Activated CD8-positive, alpha-beta T cell treated with anti-CD3 and anti-CD28 coated beads for 36 hours (primary cell): ENCODE measurements around the gene DLG5. TPM values are rescaled to one million over a fixed set of nuclear protein-coding genes. Genes with fewer than 3 reads are reported as not detected.

Experiments
- ATAC-seq: fragments of 200-7000 bp; cut with Tn5 transposase; one replicate; pipeline ENCODE4 v1.10.0; 2021; ENCODE audit warnings: mild to moderate bottlenecking, moderate library complexity
- CTCF ChIA-PET: fragments of 350-600 bp; sonication (Branson Sonifier 250); formaldehyde crosslinking; loops from one replicate; lab custom pipeline; 2021; ENCODE audit warnings: antibody characterized with exemption; lab: Charles Lee
- POLR2A ChIA-PET: fragments of 350-600 bp; sonication (Branson Sonifier 250); formaldehyde crosslinking; loops from one replicate; lab custom pipeline; 2021; ENCODE audit warnings: antibody characterized with exemption; lab: Charles Lee
- DNase-seq: peaks from one replicate; pipeline ENCODE4 v3.0.0-alpha.2; 2020
- H3K27ac Mint-ChIP-seq: one replicate; pipeline ENCODE4 v1.8.0; 2021; ENCODE audit warnings: mild to moderate bottlenecking, mixed read lengths
- H3K27me3 Mint-ChIP-seq: one replicate; pipeline ENCODE4 v1.8.0; 2021; ENCODE audit warnings: mixed read lengths
- H3K36me3 Mint-ChIP-seq: one replicate; pipeline ENCODE4 v1.8.0; 2021; ENCODE audit warnings: low read depth, mixed read lengths
- H3K4me1 Mint-ChIP-seq: one replicate; pipeline ENCODE4 v1.8.0; 2021; ENCODE audit warnings: low read depth, mixed read lengths
- H3K4me3 Mint-ChIP-seq: one replicate; pipeline ENCODE4 v1.8.0; 2021; ENCODE audit warnings: mild to moderate bottlenecking, moderate library complexity, mixed read lengths
- H3K9me3 Mint-ChIP-seq: one replicate; pipeline ENCODE4 v1.8.0; 2021; ENCODE audit warnings: mixed read lengths
- CTCF ChIP-seq: fragments of 200-600 bp; IDR thresholded peaks from one replicate; pipeline ENCODE4 v1.8.0; 2022; ENCODE audit warnings: antibody characterized with exemption, mild to moderate bottlenecking
- intact Hi-C: fragments of 100-400 bp; cut with micrococcal nuclease; formaldehyde crosslinking; loops from one replicate; pipeline ENCODE4 v1.10.0; 2022
- total RNA-seq, 2 experiments: library from RNA; stranded (reverse); gene quantifications; one replicate each; pipeline ENCODE4 v1.2.3, GENCODE V29; 2021

DLG5 gene
- total RNA-seq, 2 experiments from 2014 or later, result 2.7 to 4.8 TPM

GRCh38 chr10:77857272-77857671 lies 69.3 kb downstream of the DLG5 start:
- no peak overlapping the region for H3K27ac Mint-ChIP-seq
- intact Hi-C loops, result no loop called here
- no peaks in the 10 kb centered on the region for H3K36me3 Mint-ChIP-seq
- ChIA-PET POLR2A (no interaction called here), CTCF (interaction anchor here (1.4 kb wide), 1 partner anchor 10 kb away, joined by 3 read pairs; no protein-coding TSS in a partner anchor)
- no peak overlapping the region for H3K4me3 Mint-ChIP-seq
- DNase-seq, result no peak
- TF ChIP-seq CTCF, result no peak
- no peaks in the 10 kb centered on the region for H3K27me3 Mint-ChIP-seq
- no peaks in the 10 kb centered on the region for H3K9me3 Mint-ChIP-seq
- ATAC-seq, result no peak
- no peaks in the 10 kb centered on the region for H3K4me1 Mint-ChIP-seq

- no peak for ATAC-seq
- Mint-ChIP-seq H3K9me3 (no peaks in the 10 kb centered on the region), H3K4me3 (no peak overlapping the region), H3K36me3 (no peaks in the 10 kb centered on the region), H3K27me3 (no peaks in the 10 kb centered on the region), H3K27ac (no peak overlapping the region), H3K4me1 (no peaks in the 10 kb centered on the region)
- POLR2A ChIA-PET, result no interaction called here
- no peak for TF ChIP-seq CTCF
- intact Hi-C loops, result no loop called here
- CTCF ChIA-PET, result interaction anchor here (1.4 kb wide), 1 partner anchor 9 kb away, joined by 3 read pairs; no protein-coding TSS in a partner anchor
- no peak for DNase-seq
Observed at GRCh38 chr10:77856566-77856965, 70.0 kb downstream of the DLG5 start.

DNA sequence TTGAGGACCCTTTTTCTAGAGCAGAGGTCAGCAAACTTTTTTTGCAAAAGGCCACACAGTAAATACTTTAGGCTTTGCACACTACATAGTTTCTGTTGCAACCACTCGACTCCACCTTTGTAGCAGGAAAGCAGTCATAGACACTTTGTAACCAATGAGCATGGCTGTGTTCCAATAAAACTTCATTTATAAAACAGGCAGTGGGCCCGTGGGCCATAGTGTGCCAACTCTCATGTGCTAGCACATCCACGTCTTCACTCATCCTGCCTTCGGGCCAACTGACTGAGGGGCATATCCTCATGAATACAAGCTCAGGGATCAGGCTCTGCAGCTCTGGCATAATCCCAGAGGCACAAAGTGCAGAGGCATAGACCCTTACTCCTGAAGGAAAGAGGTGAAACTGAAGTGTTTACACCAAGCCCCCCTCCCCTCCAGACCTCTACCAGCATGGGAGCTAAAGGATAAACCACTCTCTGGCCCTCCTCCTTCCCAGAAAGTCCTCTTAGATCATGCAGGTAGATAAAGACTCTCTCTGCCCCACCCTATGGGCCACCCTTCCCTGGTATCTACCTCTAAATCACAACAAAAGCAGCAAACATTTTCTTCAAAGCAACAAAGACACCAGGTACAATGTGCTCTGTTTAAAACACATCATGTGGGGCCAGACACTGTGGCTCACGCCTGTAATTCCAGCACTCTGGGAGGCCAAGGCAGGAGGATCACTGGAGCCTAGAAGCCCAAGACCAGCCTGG lies 71.0 kb downstream of the DLG5 start:
- Mint-ChIP-seq H3K4me3 (no peak overlapping the region), H3K9me3 (no peaks in the 10 kb centered on the region)
- intact Hi-C loops, result no loop called here

GRCh38 chr10:77854115-77854514 lies 72.4 kb downstream of the DLG5 start:
- POLR2A ChIA-PET, result no interaction called here
- no peaks in the 10 kb centered on the region for H3K9me3 Mint-ChIP-seq
- CTCF ChIA-PET, result no interaction called here
- ATAC-seq (no peak), DNase-seq (no peak)
- H3K27me3 Mint-ChIP-seq, result no peaks in the 10 kb centered on the region
- no peaks in the 10 kb centered on the region for H3K36me3 Mint-ChIP-seq
- intact Hi-C loops, result no loop called here
- no peak overlapping the region for H3K27ac Mint-ChIP-seq
- H3K4me3 Mint-ChIP-seq, result no peak overlapping the region
- H3K4me1 Mint-ChIP-seq, result no peaks in the 10 kb centered on the region
- no peak for TF ChIP-seq CTCF

More for the DNA sequence above, 71.0 kb downstream of the DLG5 start:
- CTCF ChIA-PET, result no interaction called here
- TF ChIP-seq CTCF, result no peak
- POLR2A ChIA-PET, result no interaction called here
- H3K4me1 Mint-ChIP-seq, result no peaks in the 10 kb centered on the region
- H3K27me3 Mint-ChIP-seq, result no peaks in the 10 kb centered on the region
- H3K27ac Mint-ChIP-seq, result no peak overlapping the region
- ATAC-seq (no peak), DNase-seq (no peak)
- H3K36me3 Mint-ChIP-seq, result no peaks in the 10 kb centered on the region

DNA sequence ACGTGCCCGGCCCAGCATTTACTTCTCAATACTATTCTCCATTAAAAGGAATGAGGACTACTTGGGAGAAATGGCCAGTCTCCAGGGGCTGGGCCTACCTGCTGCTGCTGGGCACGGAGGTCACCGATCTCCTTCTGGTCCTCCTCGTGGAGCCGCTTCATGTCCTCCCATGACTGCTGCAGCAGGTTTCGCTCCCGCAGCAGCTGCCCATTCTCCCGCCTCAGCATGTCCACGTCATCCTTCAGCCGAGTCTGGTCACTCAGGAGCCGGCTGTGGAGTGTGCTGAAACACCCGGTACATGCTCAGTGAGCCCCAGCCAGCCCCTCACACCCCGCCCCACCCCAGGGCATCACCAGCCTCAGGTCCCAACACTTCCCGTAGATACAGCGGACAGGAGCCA lies 73.3 kb downstream of the DLG5 start:
- Mint-ChIP-seq H3K27me3 (no peaks in the 10 kb centered on the region), H3K36me3 (no peaks in the 10 kb centered on the region), H3K27ac (no peak overlapping the region), H3K9me3 (no peaks in the 10 kb centered on the region), H3K4me3 (no peak overlapping the region), H3K4me1 (no peaks in the 10 kb centered on the region)
- intact Hi-C loops, result no loop called here
- ChIA-PET CTCF (no interaction called here), POLR2A (no interaction called here)
- DNase-seq (no peak), ATAC-seq (no peak)
- TF ChIP-seq CTCF, result no peak
